BJ (cell line): Measurements from ENCODE around the gene SRSF4. TPM values are rescaled to one million over a fixed set of nuclear protein-coding genes. Genes with fewer than 3 reads are reported as not detected.
A peak's percentile ranks its signal among the peaks of the same experiment; 100 is the strongest.

Experiments
- CTCF ChIA-PET: fragments of 350-600 bp; formaldehyde crosslinking; extraction: SDS; loops from one replicate; lab custom pipeline; 2021; ENCODE audit warnings: antibody characterized with exemption, inconsistent platforms; lab: Yijun Ruan, JAX
- POLR2A ChIA-PET: fragments of 300-600 bp; sonication (Branson Sonifier 250); formaldehyde crosslinking; extraction: SDS; loops from one replicate; lab custom pipeline; 2021; ENCODE audit warnings: antibody characterized with exemption; lab: Charles Lee
- DNase-seq: peaks from one replicate; pipeline ENCODE4 v3.0.0-alpha.2; 2011; ENCODE audit warnings: low read depth
- H3K27me3 ChIP-seq: 2 replicates; pipeline ENCODE4 v1.6.0; 2011; ENCODE audit warnings: low read length; ENCODE audit not compliant: control insufficient read depth, insufficient read depth
- H3K36me3 ChIP-seq: 2 replicates; pipeline ENCODE4 v1.5.1; 2011; ENCODE audit warnings: low read length; ENCODE audit not compliant: control insufficient read depth, insufficient read depth
- H3K4me3 ChIP-seq: 2 replicates; pipeline ENCODE4 v1.5.1; 2011; ENCODE audit warnings: low read depth, mild to moderate bottlenecking, control low read depth, low read length
- polyA plus RNA-seq: library from polyadenylated mRNA; depleted of rRNA; stranded (reverse); fragments of >200 nt; gene quantifications from 2 replicates; pipeline ENCODE4 v1.2.3, GENCODE V29; 2011
- TF ChIP-seq, protein P1 (sequence below): IDR thresholded peaks from 2 replicates; pipeline ENCODE4 v1.5.1; 2011; ENCODE audit warnings: low read depth, mild to moderate bottlenecking, control low read depth, inconsistent platforms, low read length, moderate library complexity; ENCODE audit not compliant: insufficient read depth

SRSF4 gene
- polyA plus RNA-seq, 1 experiment: 19.6 TPM

DNA sequence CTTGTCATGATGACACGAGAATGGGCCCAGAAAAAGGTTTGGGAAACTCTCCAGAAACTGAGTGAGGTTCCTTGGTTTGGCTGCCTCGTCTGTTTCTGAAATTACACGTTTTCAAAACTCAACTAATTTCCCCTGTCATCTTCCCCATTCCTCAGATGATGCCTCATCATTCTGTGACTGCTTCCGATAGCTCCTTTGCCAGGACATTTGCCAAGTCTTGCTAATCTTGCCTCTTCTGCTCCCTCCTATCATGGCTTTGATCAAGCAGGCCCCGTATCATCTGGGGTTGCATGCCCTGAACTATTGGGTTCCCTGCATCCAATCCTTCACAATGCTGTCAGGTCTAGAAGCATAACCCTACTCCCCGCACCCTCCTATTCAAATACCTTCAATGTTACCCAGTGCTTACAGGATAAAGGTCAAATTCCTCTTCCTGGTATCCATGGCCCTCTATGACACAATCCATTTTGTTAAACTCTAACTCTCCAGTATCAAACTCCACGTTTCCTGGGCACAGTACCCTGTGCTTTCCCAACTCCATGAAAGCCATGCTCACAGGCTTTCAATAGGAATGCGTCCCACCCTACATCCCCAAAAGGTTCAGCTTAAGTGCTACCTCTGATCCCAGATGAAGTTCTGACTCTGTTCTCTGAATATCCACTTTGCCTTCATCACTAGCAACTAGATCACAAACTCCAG, 35.8 kb downstream of the SRSF4 start:
- Histone ChIP-seq H3K4me3 (no peak overlapping the region), H3K36me3 (peaks cover 18% of the 10 kb centered on the region), H3K27me3 (no peaks in the 10 kb centered on the region)
- ChIA-PET CTCF (interaction anchor here (1.1 kb wide), 1 partner anchor 56 kb away, joined by 4 read pairs; no protein-coding TSS in a partner anchor), POLR2A (interaction anchor here (1.0 kb wide), 1 partner anchor 36 kb away, joined by 6 read pairs; the partner anchor contains the start of gene SRSF4)
- DNase-seq: peak; percentile 55
- TF ChIP-seq, protein P1, sequence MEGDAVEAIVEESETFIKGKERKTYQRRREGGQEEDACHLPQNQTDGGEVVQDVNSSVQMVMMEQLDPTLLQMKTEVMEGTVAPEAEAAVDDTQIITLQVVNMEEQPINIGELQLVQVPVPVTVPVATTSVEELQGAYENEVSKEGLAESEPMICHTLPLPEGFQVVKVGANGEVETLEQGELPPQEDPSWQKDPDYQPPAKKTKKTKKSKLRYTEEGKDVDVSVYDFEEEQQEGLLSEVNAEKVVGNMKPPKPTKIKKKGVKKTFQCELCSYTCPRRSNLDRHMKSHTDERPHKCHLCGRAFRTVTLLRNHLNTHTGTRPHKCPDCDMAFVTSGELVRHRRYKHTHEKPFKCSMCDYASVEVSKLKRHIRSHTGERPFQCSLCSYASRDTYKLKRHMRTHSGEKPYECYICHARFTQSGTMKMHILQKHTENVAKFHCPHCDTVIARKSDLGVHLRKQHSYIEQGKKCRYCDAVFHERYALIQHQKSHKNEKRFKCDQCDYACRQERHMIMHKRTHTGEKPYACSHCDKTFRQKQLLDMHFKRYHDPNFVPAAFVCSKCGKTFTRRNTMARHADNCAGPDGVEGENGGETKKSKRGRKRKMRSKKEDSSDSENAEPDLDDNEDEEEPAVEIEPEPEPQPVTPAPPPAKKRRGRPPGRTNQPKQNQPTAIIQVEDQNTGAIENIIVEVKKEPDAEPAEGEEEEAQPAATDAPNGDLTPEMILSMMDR: no peak

DNA sequence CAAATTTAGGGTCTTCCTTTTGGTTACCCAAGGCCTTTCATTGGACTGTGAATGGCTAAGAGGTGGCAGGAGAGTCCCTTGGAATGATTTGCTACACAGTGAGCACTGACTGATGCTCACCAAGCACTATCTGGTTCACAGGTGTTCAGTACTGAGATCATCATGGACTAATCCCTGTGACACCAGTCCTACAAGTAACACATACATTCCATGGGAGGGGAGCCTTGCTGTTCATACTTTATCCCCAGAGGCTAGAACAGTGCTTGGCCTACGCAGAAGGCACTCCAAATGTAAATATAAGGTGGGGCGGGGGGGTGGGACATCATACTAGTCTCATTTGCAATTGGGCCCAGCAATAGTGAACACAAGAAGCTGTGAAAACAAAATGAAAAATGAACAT, 37.5 kb downstream of the SRSF4 start:
- POLR2A ChIA-PET: no interaction called here
- no peaks in the 10 kb centered on the region for H3K27me3 ChIP-seq
- H3K36me3 ChIP-seq: peaks cover 12% of the 10 kb centered on the region
- CTCF ChIA-PET: interaction anchor here (1.5 kb wide), 1 partner anchor 23 kb away, joined by 3 read pairs; no protein-coding TSS in a partner anchor
- H3K4me3 ChIP-seq: no peak overlapping the region
- TF ChIP-seq, protein P1: no peak
- no peak for DNase-seq

DNA sequence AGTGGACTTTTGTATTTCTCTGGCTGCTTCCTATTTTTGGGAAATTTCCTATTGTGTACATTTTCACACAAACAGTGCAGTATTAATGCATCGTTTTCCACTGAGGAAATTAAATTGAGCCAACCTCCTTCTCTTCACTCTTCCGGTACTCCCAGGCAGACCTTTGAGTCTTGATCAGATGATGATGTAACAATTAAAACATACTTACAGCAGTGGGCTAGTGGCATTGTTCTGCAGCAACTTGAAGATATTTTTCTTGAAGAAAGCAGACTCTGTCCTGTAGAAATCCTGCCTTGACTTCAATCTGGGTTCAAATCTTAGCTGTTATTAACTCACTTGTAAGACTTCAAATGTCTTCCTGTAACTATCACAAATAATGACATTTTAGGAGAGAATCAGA, 39.0 kb downstream of the SRSF4 start:
- ChIA-PET CTCF (interaction anchor here (1.5 kb wide), 1 partner anchor 24 kb away, joined by 3 read pairs; no protein-coding TSS in a partner anchor), POLR2A (no interaction called here)
- TF ChIP-seq, protein P1: no peak
- Histone ChIP-seq H3K4me3 (no peak overlapping the region), H3K27me3 (no peaks in the 10 kb centered on the region), H3K36me3 (no peaks in the 10 kb centered on the region)
- no peak for DNase-seq

DNA sequence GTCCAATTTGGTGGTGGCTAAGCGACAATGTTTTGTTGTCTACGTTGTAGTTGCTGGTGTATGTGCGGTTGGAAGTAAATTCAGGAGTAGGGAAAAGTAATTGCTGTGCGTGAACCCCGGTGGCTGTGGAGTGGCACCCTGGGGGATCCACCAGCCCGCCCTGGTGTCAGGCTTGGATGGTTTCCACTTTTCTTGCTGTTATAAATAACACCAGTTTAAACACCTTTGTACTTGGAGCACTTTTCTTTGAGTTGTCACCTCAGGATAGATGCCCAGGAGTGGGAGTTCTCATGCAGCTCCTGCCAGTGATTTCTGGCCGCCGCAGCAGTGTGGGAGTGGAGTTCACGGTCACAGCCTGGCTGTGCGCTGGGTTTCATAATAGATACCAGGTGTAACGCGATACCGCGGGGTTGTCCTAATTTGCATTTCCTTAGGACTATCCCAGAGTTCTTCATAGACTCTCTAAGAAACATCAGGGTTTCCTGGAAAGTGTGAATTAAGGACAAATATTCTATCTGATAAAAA, 45.2 kb downstream of the SRSF4 start:
- POLR2A ChIA-PET: interaction anchor here (0.7 kb wide), 1 partner anchor 251 kb away, joined by 4 read pairs; no protein-coding TSS in a partner anchor
- DNase-seq: no peak
- no peak overlapping the region for H3K4me3 ChIP-seq
- TF ChIP-seq, protein P1: no peak
- CTCF ChIA-PET: interaction anchor here (1.0 kb wide), 1 partner anchor 15 kb away, joined by 3 read pairs; no protein-coding TSS in a partner anchor
- no peaks in the 10 kb centered on the region; the same call in 1 of the 2 replicates for H3K27me3 ChIP-seq
- H3K36me3 ChIP-seq: no peaks in the 10 kb centered on the region

DNA sequence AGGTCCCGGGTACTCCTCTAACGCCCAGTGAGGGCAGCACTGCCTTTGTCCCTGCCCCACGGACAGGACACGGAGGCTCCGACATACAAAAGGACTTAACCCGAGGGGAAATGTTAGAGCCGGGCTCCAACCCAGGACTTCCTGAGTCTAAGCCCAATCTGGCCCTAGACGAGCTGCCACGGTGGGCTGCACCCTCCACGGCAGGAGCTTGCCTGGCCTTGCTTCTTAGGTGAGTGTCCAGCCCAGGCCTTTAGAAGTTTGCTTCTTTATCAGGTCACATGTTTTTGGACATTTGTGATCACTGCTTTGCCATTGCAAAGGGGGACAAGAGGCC, 47.0 kb downstream of the SRSF4 start:
- no peaks in the 10 kb centered on the region; the same call in 1 of the 2 replicates for H3K27me3 ChIP-seq
- CTCF ChIA-PET: interaction anchor here (1.0 kb wide), 1 partner anchor 10 kb away, joined by 4 read pairs; no protein-coding TSS in a partner anchor

More for the DNA sequence above, 47.0 kb downstream of the SRSF4 start:
- Histone ChIP-seq H3K36me3 (no peaks in the 10 kb centered on the region), H3K4me3 (no peak overlapping the region)
- DNase-seq: no peak
- TF ChIP-seq, protein P1: no peak
- POLR2A ChIA-PET: no interaction called here
